SK-N-SH (cell line): ENCODE results near the gene ANKRD39.

ENCODE experiments used
- CHD2 ChIP-seq: fragments of 150-350 bp; IDR thresholded peaks from 2 replicates; pipeline ENCODE4 v1.6.1; 2018; ENCODE audit warnings: low read length; ENCODE audit not compliant: partially characterized antibody
- GABPA ChIP-seq: IDR thresholded peaks from 2 replicates; pipeline ENCODE4 v1.4.0; 2012; ENCODE audit warnings: low read depth, mild to moderate bottlenecking
- IRF3 ChIP-seq: fragments of 150-350 bp; IDR thresholded peaks from 2 replicates; pipeline ENCODE4 v1.6.1; 2016; ENCODE audit warnings: mild to moderate bottlenecking, low read depth, low read length
- NFIC ChIP-seq: IDR thresholded peaks from 2 replicates; pipeline ENCODE4 v1.4.0; 2012; ENCODE audit warnings: borderline replicate concordance
- RCOR1 ChIP-seq: fragments of 150-350 bp; IDR thresholded peaks from 2 replicates; pipeline ENCODE4 v1.6.1; 2017; ENCODE audit warnings: antibody characterized with exemption, low read length
- SIN3A ChIP-seq: IDR thresholded peaks from 2 replicates; pipeline ENCODE4 v1.6.1; 2012; ENCODE audit warnings: low read depth, mild to moderate bottlenecking, low read length, moderate library complexity, borderline replicate concordance
- SMC3 ChIP-seq: IDR thresholded peaks from 2 replicates; pipeline ENCODE4 v1.6.1; 2012; ENCODE audit warnings: low read depth, low read length, improper control_type of control experiment
- TAF1 ChIP-seq: IDR thresholded peaks from 2 replicates; pipeline ENCODE4 v1.6.1; 2012; ENCODE audit warnings: low read depth, mild to moderate bottlenecking, low read length, moderate library complexity, borderline replicate concordance
- TF ChIP-seq, protein P1 (sequence below): fragments of 200-600 bp; sonication (generic); IDR thresholded peaks from 2 replicates; pipeline ENCODE4 v1.6.1; 2017; ENCODE audit warnings: antibody characterized with exemption, mild to moderate bottlenecking, moderate library complexity
- TF ChIP-seq, protein P2 (sequence below): fragments of 150-350 bp; IDR thresholded peaks from 2 replicates; pipeline ENCODE4 v1.6.1; 2017; ENCODE audit warnings: antibody characterized with exemption, low read length, low read depth, borderline replicate concordance
- TF ChIP-seq, protein P3 (sequence below): IDR thresholded peaks from 2 replicates; pipeline ENCODE4 v1.4.0; 2012; ENCODE audit warnings: low read depth, borderline replicate concordance
- TF ChIP-seq, protein P4 (sequence below): IDR thresholded peaks from 2 replicates; pipeline ENCODE4 v1.6.1; 2012; ENCODE audit warnings: mild to moderate bottlenecking, low read depth, low read length, moderate library complexity

DNA sequence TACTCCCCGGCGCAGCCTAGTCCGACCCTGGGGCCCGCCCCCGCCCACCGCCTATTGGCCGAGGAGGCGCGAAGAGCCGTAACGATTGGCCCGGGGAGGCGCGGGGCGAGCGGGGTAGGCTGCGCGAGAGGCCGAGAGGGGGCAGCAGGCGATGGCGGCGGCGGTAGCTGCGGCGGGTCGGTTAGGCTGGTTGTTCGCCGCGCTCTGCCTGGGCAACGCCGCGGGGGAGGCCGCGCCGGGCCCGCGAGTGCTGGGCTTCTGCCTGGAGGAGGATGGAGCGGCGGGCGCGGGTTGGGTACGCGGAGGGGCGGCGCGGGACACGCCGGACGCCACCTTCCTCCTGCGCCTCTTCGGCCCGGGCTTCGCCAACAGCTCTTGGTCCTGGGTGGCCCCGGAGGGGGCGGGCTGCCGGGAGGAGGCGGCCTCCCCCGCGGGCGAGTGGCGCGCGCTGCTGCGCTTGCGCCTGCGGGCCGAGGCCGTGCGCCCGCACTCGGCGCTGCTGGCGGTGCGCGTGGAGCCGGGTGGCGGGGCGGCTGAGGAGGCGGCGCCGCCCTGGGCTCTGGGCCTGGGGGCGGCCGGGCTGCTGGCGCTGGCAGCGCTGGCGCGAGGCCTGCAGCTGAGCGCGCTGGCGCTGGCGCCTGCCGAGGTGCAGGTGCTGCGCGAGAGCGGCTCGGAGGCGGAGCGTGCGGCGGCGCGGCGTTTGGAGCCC lies 41.5 kb downstream of the ANKRD39 start, which contains the start of gene CNNM3:
- no peak for TF ChIP-seq NFIC
- TF ChIP-seq, protein P1, sequence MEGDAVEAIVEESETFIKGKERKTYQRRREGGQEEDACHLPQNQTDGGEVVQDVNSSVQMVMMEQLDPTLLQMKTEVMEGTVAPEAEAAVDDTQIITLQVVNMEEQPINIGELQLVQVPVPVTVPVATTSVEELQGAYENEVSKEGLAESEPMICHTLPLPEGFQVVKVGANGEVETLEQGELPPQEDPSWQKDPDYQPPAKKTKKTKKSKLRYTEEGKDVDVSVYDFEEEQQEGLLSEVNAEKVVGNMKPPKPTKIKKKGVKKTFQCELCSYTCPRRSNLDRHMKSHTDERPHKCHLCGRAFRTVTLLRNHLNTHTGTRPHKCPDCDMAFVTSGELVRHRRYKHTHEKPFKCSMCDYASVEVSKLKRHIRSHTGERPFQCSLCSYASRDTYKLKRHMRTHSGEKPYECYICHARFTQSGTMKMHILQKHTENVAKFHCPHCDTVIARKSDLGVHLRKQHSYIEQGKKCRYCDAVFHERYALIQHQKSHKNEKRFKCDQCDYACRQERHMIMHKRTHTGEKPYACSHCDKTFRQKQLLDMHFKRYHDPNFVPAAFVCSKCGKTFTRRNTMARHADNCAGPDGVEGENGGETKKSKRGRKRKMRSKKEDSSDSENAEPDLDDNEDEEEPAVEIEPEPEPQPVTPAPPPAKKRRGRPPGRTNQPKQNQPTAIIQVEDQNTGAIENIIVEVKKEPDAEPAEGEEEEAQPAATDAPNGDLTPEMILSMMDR: peak; percentile 55
- no peak for TF ChIP-seq GABPA
- TF ChIP-seq, protein P2, sequence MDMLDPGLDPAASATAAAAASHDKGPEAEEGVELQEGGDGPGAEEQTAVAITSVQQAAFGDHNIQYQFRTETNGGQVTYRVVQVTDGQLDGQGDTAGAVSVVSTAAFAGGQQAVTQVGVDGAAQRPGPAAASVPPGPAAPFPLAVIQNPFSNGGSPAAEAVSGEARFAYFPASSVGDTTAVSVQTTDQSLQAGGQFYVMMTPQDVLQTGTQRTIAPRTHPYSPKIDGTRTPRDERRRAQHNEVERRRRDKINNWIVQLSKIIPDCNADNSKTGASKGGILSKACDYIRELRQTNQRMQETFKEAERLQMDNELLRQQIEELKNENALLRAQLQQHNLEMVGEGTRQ: 0 out of 2 replicates have a peak, but pooled peaks have one; percentile 2
- TF ChIP-seq, protein P3, sequence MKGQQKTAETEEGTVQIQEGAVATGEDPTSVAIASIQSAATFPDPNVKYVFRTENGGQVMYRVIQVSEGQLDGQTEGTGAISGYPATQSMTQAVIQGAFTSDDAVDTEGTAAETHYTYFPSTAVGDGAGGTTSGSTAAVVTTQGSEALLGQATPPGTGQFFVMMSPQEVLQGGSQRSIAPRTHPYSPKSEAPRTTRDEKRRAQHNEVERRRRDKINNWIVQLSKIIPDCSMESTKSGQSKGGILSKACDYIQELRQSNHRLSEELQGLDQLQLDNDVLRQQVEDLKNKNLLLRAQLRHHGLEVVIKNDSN: no peak
- no peak for TF ChIP-seq CHD2
- TF ChIP-seq, protein P4, sequence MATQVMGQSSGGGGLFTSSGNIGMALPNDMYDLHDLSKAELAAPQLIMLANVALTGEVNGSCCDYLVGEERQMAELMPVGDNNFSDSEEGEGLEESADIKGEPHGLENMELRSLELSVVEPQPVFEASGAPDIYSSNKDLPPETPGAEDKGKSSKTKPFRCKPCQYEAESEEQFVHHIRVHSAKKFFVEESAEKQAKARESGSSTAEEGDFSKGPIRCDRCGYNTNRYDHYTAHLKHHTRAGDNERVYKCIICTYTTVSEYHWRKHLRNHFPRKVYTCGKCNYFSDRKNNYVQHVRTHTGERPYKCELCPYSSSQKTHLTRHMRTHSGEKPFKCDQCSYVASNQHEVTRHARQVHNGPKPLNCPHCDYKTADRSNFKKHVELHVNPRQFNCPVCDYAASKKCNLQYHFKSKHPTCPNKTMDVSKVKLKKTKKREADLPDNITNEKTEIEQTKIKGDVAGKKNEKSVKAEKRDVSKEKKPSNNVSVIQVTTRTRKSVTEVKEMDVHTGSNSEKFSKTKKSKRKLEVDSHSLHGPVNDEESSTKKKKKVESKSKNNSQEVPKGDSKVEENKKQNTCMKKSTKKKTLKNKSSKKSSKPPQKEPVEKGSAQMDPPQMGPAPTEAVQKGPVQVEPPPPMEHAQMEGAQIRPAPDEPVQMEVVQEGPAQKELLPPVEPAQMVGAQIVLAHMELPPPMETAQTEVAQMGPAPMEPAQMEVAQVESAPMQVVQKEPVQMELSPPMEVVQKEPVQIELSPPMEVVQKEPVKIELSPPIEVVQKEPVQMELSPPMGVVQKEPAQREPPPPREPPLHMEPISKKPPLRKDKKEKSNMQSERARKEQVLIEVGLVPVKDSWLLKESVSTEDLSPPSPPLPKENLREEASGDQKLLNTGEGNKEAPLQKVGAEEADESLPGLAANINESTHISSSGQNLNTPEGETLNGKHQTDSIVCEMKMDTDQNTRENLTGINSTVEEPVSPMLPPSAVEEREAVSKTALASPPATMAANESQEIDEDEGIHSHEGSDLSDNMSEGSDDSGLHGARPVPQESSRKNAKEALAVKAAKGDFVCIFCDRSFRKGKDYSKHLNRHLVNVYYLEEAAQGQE: no peak
- TF ChIP-seq RCOR1: no peak
- no peak for TF ChIP-seq SIN3A
- peak; percentile 28; the same call in 1 of the 2 replicates for TF ChIP-seq IRF3
- peak; percentile 46; the same call in 1 of the 2 replicates for TF ChIP-seq TAF1
- TF ChIP-seq SMC3: no peak
